Prostate gland (tissue), 2 donors: ENCODE measurements around the gene GPR176.

Source experiments
- CTCF ChIP-seq, 4 experiments: fragments of 200-600 bp in 2 of 4; fragments of 450-650 bp in 2 of 4; sonication (generic) in 2 of 4; IDR thresholded peaks; 1 replicate in 3 of 4; 2 replicates in 1 of 4; pipeline ENCODE4 v1.5.1; 2016 to 2019; ENCODE audit warnings: antibody characterized with exemption in 4 of 4, mild to moderate bottlenecking in 2 of 4, moderate library complexity in 2 of 4
- POLR2A ChIP-seq: fragments of 450-650 bp; IDR thresholded peaks from one replicate; pipeline ENCODE4 v1.6.1; 2016; ENCODE audit warnings: antibody characterized with exemption, mild to moderate bottlenecking
- POLR2AphosphoS5 ChIP-seq: sonication (generic); formaldehyde crosslinking; IDR thresholded peaks from one replicate; pipeline ENCODE4 v1.6.1; 2017; ENCODE audit warnings: antibody characterized with exemption

DNA sequence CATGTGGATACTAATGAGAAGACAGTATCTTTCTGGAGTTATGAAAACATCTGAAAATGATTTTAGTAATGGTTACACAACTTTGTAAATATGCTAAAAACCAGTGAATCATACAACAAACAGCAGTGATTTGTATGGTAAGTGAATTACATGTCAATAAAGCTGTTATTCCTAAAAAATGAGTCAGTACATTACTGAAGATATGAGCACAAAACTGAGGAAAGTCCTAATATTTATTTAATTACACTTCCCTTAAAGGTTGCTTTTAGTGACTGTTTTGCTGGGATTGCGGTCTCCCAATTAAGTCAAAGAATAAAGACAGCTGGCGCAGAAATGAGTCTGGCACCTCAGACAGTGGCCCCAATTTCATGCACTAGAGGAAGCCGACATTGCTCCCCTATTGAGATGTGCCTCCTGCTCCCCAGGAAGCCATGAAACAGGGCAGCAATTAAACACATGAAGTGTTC lies 86.5 kb downstream of the GPR176 start:
- TF ChIP-seq POLR2A (no peak), CTCF (IDR thresholded peaks at IDR 0.05) (no peak), POLR2AphosphoS5 (no peak)
